ENCODE measurements around the gene ATP5F1A. TPM values are rescaled to one million over a fixed set of nuclear protein-coding genes. Genes with fewer than 3 reads are reported as not detected.
A peak's percentile ranks its signal among the peaks of the same experiment; 100 is the strongest.
"Not testable (repeated sequence)": the region's sequence is repeated elsewhere in the genome, so short reads cannot be mapped to it uniquely, and the experiment has no call there.

The ATP5F1A gene
- total RNA-seq, 1 experiment from 2014 or later: 680 TPM

DNA sequence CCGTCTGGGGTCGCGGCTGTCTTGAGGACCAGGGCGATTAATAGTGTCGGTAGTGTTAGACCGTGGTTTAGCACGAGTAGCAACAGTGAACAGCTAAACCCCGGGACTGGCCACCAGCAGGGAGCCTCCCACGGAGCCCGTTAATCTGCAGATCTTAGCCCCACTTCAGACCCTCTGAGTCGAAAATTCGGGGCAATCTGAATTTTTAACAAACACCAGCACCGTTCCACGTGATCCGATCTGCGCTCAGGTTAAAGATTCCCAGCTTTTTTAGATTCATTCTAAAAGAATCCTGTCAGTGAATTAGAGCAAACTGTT lies 479 bp upstream of the ATP5F1A start:
- peaks cover 24% of the 10 kb centered on the region for H3K4me1 ChIP-seq (replicated peaks)
- no peak for DNase-seq (ENCODE audit: low read depth in 1 of 2, low spot score in 2 of 2)
- no peaks in the 10 kb centered on the region for H3K27me3 ChIP-seq (replicated peaks)
- H3K9me3 ChIP-seq (replicated peaks): 0 out of 2 replicates have a peak, but pooled peaks cover 2% of the 10 kb centered on the region
- H3K36me3 ChIP-seq: peaks cover 42% of the 10 kb centered on the region
- H3K27ac ChIP-seq: peak overlapping the region; percentile 62
- H3K4me3 ChIP-seq: peak overlapping the region; percentile 96

- H3K4me1 ChIP-seq (replicated peaks): peaks cover 24% of the 10 kb centered on the region
- peaks cover 53% of the 10 kb centered on the region for H3K36me3 ChIP-seq
- DNase-seq (ENCODE audit: low read depth in 1 of 2, low spot score in 2 of 2): no peak
- peak overlapping the region; percentile 96 for H3K4me3 ChIP-seq
- peak overlapping the region; percentile 62; the same call in 1 of the 2 replicates for H3K27ac ChIP-seq
- H3K27me3 ChIP-seq (replicated peaks): no peaks in the 10 kb centered on the region
- H3K9me3 ChIP-seq (replicated peaks): 0 out of 2 replicates have a peak, but pooled peaks cover 2% of the 10 kb centered on the region
These were observed 680 bp downstream of the ATP5F1A start for GRCh38 chr18:46097431-46097800.

DNA sequence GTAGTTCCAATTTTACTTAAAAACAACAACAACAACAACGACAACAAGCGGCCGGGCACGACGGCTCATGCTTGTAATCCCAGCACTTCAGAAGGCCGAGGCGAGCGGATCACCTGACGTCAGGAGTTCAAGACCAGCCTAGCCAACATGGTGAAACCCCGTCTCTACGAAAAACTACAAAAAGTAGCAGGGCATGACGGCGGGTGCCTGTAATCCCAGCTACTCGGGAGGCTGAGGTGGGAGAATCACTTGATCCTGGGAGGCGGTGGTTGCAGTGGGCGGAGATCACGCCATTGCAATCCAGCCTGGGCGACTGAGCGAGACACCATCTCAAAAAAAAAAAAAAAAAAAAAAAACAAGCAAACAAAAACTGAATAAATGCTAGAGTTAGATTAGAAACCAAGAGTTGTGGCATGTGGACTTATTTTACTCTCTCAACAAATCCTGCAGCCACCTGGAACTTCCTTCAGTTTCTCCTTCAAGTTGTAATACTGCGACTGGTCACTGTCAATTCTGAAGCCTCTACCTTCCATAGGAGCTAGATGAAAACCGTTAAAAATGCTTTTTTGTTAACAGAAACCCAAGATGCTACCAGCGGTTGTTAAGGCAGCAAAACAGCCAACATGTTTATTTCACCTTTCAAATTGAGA lies 1.3 kb downstream of the ATP5F1A start:
- Histone ChIP-seq H3K9me3 (replicated peaks) (0 out of 2 replicates have a peak, but pooled peaks cover 2% of the 10 kb centered on the region), H3K27ac (no peak overlapping the region), H3K36me3 (peaks cover 58% of the 10 kb centered on the region), H3K27me3 (replicated peaks) (no peaks in the 10 kb centered on the region), H3K4me1 (replicated peaks) (peaks cover 24% of the 10 kb centered on the region), H3K4me3 (peak overlapping the region; percentile 96)
- DNase-seq (ENCODE audit: low read depth in 1 of 2, low spot score in 2 of 2): no peak

DNA sequence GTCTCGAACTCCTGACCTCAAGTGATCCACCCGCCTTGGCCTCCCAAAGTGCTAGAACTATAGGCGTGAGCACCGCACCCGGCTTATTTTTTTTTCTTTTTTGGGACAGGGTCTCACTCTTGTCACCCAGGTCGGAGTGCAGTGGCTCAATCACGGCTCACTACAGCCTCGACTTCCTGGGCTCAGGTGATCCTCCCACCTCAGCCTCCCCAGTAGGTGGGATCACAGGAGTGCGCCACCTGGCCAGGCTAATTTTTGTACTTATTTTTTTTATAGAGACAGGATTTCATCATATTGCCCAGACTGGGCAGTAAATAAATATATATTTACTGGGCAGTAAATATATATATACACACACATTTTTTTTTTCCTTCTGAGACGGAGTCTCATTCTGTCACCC lies 2.6 kb downstream of the ATP5F1A start:
- Histone ChIP-seq H3K27ac (no peak overlapping the region), H3K4me3 (no peak overlapping the region), H3K27me3 (replicated peaks) (no peaks in the 10 kb centered on the region), H3K36me3 (peaks cover 71% of the 10 kb centered on the region), H3K4me1 (replicated peaks) (peaks cover 17% of the 10 kb centered on the region), H3K9me3 (replicated peaks) (0 out of 2 replicates have a peak, but pooled peaks cover 2% of the 10 kb centered on the region)
- no peak for DNase-seq (ENCODE audit: low read depth in 1 of 2, low spot score in 2 of 2)

- not testable (repeated sequence) for H3K4me1 ChIP-seq (replicated peaks); H3K9me3 ChIP-seq (replicated peaks); H3K27ac ChIP-seq; DNase-seq (ENCODE audit: low read depth in 1 of 2, low spot score in 2 of 2); H3K27me3 ChIP-seq (replicated peaks); H3K4me3 ChIP-seq
- H3K36me3 ChIP-seq: peaks cover 97% of the 10 kb centered on the region
These were observed 9.6 kb downstream of the ATP5F1A start for GRCh38 chr18:46088501-46088900.

DNA sequence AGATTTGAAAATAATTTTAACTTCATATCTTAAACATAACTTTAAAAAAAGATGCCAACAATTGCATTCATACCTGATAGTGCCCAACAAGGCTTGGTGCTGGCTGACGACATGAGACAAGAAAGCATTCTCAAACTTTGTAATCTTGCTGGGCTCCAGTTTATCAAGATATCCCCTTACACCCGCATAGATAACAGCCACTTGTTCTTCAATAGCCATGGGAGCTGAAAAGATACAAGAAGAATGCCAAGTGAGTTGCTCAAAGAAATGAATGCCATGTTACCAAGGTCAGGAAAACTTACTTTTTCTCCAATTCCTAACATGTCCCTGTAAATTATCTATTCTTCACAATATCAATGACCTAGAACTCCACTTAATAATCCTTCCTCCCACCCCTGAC lies 13.7 kb downstream of the ATP5F1A start:
- Histone ChIP-seq H3K4me3 (no peak overlapping the region), H3K27ac (no peak overlapping the region), H3K9me3 (replicated peaks) (no peaks in the 10 kb centered on the region), H3K36me3 (peaks cover 95% of the 10 kb centered on the region), H3K4me1 (replicated peaks) (no peaks in the 10 kb centered on the region), H3K27me3 (replicated peaks) (no peaks in the 10 kb centered on the region)
- DNase-seq (ENCODE audit: low read depth in 1 of 2, low spot score in 2 of 2): no peak

GRCh38 chr18:46080156-46080555 lies 17.9 kb downstream of the ATP5F1A start:
- Histone ChIP-seq H3K9me3 (replicated peaks) (no peaks in the 10 kb centered on the region), H3K4me1 (replicated peaks) (no peaks in the 10 kb centered on the region), H3K27me3 (replicated peaks) (no peaks in the 10 kb centered on the region), H3K4me3 (no peak overlapping the region), H3K36me3 (peaks cover 76% of the 10 kb centered on the region), H3K27ac (no peak overlapping the region)
- DNase-seq (ENCODE audit: low read depth in 1 of 2, low spot score in 2 of 2): no peak

- H3K36me3 ChIP-seq: peaks cover 68% of the 10 kb centered on the region
- no peak overlapping the region for H3K4me3 ChIP-seq
- DNase-seq (ENCODE audit: low read depth in 1 of 2, low spot score in 2 of 2): no peak
- H3K27me3 ChIP-seq (replicated peaks): no peaks in the 10 kb centered on the region
- H3K9me3 ChIP-seq (replicated peaks): no peaks in the 10 kb centered on the region
- no peaks in the 10 kb centered on the region for H3K4me1 ChIP-seq (replicated peaks)
- H3K27ac ChIP-seq: no peak overlapping the region
These were observed 18.8 kb downstream of the ATP5F1A start for GRCh38 chr18:46079336-46079735.

GRCh38 chr18:46073474-46074331 lies 24.4 kb downstream of the ATP5F1A start:
- DNase-seq (ENCODE audit: low read depth in 1 of 2, low spot score in 2 of 2): peak in 1 of 2 experiments; percentile 67
- H3K27ac ChIP-seq: no peak overlapping the region
- H3K9me3 ChIP-seq (replicated peaks): no peaks in the 10 kb centered on the region
- H3K27me3 ChIP-seq (replicated peaks): no peaks in the 10 kb centered on the region
- H3K4me1 ChIP-seq (replicated peaks): peaks cover 15% of the 10 kb centered on the region
- peaks cover 22% of the 10 kb centered on the region for H3K36me3 ChIP-seq
- H3K4me3 ChIP-seq: no peak overlapping the region

DNA sequence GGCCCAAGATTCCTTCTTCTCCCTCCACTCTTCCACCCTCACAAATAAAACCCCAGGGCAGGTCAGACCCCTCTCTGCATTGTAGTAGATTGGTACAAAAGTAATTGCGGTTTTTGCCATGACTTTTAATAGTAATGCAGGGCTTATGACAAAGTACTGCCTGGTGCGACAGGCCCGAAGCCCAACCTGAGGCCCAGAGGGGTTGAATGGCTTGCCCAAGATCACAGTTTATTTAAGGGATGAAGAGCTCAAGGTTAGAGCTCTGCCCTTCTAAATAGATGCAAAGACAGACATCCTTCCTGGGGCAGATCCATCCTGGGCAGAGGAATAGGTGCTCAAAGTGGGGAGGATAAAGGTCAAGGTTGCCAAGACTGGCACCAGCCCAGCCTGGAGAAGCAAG lies 25.1 kb downstream of the ATP5F1A start:
- Histone ChIP-seq H3K9me3 (replicated peaks) (no peaks in the 10 kb centered on the region), H3K4me3 (no peak overlapping the region), H3K27me3 (replicated peaks) (no peaks in the 10 kb centered on the region), H3K27ac (no peak overlapping the region), H3K36me3 (peaks cover 14% of the 10 kb centered on the region), H3K4me1 (replicated peaks) (peaks cover 15% of the 10 kb centered on the region)
- DNase-seq (ENCODE audit: low read depth in 1 of 2, low spot score in 2 of 2): no peak

DNA sequence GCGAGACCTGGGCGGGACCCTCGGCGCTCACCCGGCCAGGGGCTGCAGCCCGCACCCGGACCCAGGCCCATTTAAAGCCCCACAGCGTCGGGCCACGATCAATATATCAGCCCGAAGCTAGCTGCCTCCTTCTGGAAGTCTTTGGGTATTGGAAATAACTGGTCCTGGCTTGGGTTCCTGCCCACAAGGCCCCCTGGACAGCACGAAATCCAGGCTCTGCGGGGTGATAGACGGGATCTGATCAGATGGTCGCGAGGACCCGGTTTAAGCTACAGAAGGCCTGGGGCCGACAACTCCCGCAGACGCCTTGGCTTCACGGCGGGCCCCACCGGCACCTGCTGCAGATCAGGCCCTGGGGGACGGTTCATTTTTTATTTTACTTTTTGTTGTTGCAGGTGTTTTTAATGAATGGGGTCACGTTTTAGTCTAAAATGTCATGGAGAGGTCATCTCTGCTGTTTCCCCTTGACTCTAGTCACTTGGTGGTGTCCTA lies 25.7 kb downstream of the ATP5F1A start:
- H3K27ac ChIP-seq: no peak overlapping the region
- H3K9me3 ChIP-seq (replicated peaks): no peaks in the 10 kb centered on the region
- no peak for DNase-seq (ENCODE audit: low read depth in 1 of 2, low spot score in 2 of 2)
- H3K36me3 ChIP-seq: peaks cover 9% of the 10 kb centered on the region
- H3K27me3 ChIP-seq (replicated peaks): no peaks in the 10 kb centered on the region
- H3K4me1 ChIP-seq (replicated peaks): peaks cover 15% of the 10 kb centered on the region
- H3K4me3 ChIP-seq: peak overlapping the region; percentile 66

- Histone ChIP-seq H3K4me1 (replicated peaks) (peaks cover 15% of the 10 kb centered on the region), H3K36me3 (peaks cover 4% of the 10 kb centered on the region; the same call in 1 of the 2 replicates), H3K27ac (no peak within 1 kb of the TSS), H3K4me3 (peak within 1 kb of the TSS; percentile 66), H3K9me3 (replicated peaks) (no peaks in the 10 kb centered on the region), H3K27me3 (replicated peaks) (no peaks in the 10 kb centered on the region)
- DNase-seq (ENCODE audit: low read depth in 1 of 2, low spot score in 2 of 2): peak; percentile 45 to 71
These were observed 26.3 kb downstream of the ATP5F1A start, which contains the start of gene PSTPIP2 for GRCh38 chr18:46071653-46072375. Gene PSTPIP2, minus strand, starts transcription at chr18:46072260. Its CDS starts 72 bp downstream, at chr18:46072188.

DNA sequence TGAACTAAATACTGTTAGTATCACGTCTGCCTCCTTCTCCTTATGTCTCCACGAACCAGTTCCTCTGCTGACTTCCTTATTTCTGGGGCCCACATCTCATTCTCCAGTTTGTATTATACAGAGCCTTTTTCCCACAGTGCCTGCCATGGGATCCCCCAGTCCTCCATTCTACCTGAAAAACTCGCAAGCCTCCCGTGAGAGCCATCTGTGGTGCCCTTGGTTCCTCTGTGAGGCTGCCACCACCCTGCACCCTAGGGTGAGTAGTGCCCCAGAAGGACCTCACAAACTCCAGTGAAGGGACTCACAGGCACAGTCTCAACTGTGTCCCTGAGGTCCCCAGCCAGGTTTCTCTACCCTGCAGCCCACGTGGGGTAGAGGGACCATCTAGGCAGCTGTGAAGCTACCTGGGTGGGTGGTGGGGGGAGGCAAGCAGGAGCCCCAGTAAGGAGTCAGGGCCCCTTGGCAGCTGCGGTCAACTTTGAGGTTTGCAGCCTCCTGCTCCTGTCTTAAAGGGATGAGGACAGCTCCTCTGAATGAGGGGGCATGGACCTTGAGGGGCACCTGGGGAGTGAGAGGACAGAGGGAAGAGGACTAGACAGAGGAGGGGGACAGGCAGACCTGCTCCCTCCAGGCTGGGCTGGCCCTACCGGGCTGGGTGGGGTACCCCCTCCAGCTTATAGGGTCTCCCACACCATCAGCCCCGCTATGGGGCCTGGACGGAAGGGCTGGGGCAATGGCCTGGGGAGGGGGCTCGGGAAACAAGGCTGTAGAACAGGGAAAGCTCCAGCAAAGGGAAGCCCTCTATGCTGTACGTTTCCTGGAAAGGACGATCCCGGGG lies 27.1 kb downstream of the ATP5F1A start:
- peaks cover 4% of the 10 kb centered on the region; the same call in 1 of the 2 replicates for H3K36me3 ChIP-seq
- H3K27ac ChIP-seq: no peak overlapping the region
- no peak for DNase-seq (ENCODE audit: low read depth in 1 of 2, low spot score in 2 of 2)
- H3K9me3 ChIP-seq (replicated peaks): no peaks in the 10 kb centered on the region
- H3K27me3 ChIP-seq (replicated peaks): no peaks in the 10 kb centered on the region
- peaks cover 15% of the 10 kb centered on the region for H3K4me1 ChIP-seq (replicated peaks)
- peak overlapping the region; percentile 66 for H3K4me3 ChIP-seq

All from SJSA1 (cell line).